Body of pancreas (tissue), 4 donors: ENCODE measurements around the gene ARHGEF17. TPM values are rescaled to one million over a fixed set of nuclear protein-coding genes. Genes with fewer than 3 reads are reported as not detected.

Experiments used
- ATAC-seq: fragments of 150-250 bp; one replicate; pipeline ENCODE4 v1.9.1; 2016
- DNase-seq, 4 donors: peaks; one replicate each; pipeline ENCODE4 v3.0.0-alpha.2; 2019
- H3K27ac ChIP-seq, 4 donors: fragments of 200-600 bp; sonication (generic); 1 replicate in 3 of 4; 2 replicates in 1 of 4; pipeline versions ENCODE4 v1.5.1 to v1.6.1; 2016 to 2019; ENCODE audit warnings: mild to moderate bottlenecking in 1 of 4, mixed read lengths in 1 of 4, moderate library complexity in 1 of 4
- H3K27me3 ChIP-seq, 2 donors: fragments of 200-600 bp; sonication (generic); one replicate each; pipeline ENCODE4 v1.6.0; 2016; ENCODE audit warnings: mild to moderate bottlenecking in 1 of 2
- H3K36me3 ChIP-seq, 2 donors: fragments of 200-600 bp; sonication (generic); replicated peaks in 1 of 2; 2 replicates each; pipeline ENCODE4 v1.5.1; 2016; ENCODE audit warnings: low read depth in 2 of 2; ENCODE audit not compliant: insufficient read depth in 1 of 2
- H3K4me1 ChIP-seq: fragments of 200-600 bp; sonication (generic); one replicate; pipeline ENCODE4 v1.6.0; 2016
- H3K4me3 ChIP-seq, 2 donors: fragments of 200-600 bp; sonication (generic); 1 replicate in 1 of 2; 2 replicates in 1 of 2; pipeline ENCODE4 v1.5.1; 2016 to 2019
- H3K9me3 ChIP-seq, 3 donors: fragments of 200-600 bp; sonication (generic); 1 replicate in 2 of 3; 2 replicates in 1 of 3; pipeline ENCODE4 v1.5.1; 2016
- CTCF ChIP-seq, 7 experiments: fragments of 450-650 bp in 4 of 7; fragments of 200-600 bp in 3 of 7; sonication (generic) in 3 of 7; IDR thresholded peaks; one replicate each; pipeline ENCODE4 v1.5.1; 2016 to 2019; ENCODE audit warnings: antibody characterized with exemption in 7 of 7
- POLR2A ChIP-seq, 3 donors: fragments of 450-650 bp; IDR thresholded peaks; one replicate each; pipeline ENCODE4 v1.6.1; 2016; ENCODE audit warnings: antibody characterized with exemption in 3 of 3, mild to moderate bottlenecking in 2 of 3
- WGBS, 2 donors: methylation state at CpG; one replicate each; pipeline ENCODE4 v1.1.5; 2017; 5-methylcytosine and 5-hydroxymethylcytosine counted together
- intact Hi-C: fragments of 100-400 bp; cut with DNase I; formaldehyde crosslinking; loops from one replicate; pipeline ENCODE4 v1.15.1; 2023
- total RNA-seq, 2 donors: library from RNA; depleted of rRNA; stranded (reverse); fragments of >200 nt; gene quantifications; one replicate each; pipeline ENCODE4 v1.1.0, GENCODE V29; 2016

Gene ARHGEF17
- total RNA-seq, 2 donors from 2014 or later = 19.2 to 28.0 TPM

GRCh38 chr11:73393479-73394415, 85.7 kb downstream of the ARHGEF17 start:
- no peak for TF ChIP-seq POLR2A (IDR thresholded peaks at IDR 0.05)
- peak; percentile 64 to 90 (median 77) for TF ChIP-seq CTCF (IDR thresholded peaks at IDR 0.05)
- Histone ChIP-seq H3K9me3 (no peaks in the 10 kb centered on the region), H3K27me3 (no peaks in the 10 kb centered on the region), H3K4me3 (no peak overlapping the region), H3K36me3 (no peaks in the 10 kb centered on the region), H3K4me1 (peaks cover 7% of the 10 kb centered on the region), H3K27ac (no peak overlapping the region)
- DNase-seq = peak; percentile 77 to 86 (median 80)
- peak; percentile 81 for ATAC-seq
- WGBS, 2 donors = 62 to 68% methylated on average over 8 to 16 of the region's 16 CpGs
- intact Hi-C loops = loop anchor here (5.0 to 10.0 kb wide), 2 partner anchors 36 to 99 kb away; no protein-coding TSS in a partner anchor

- no peak overlapping the region for H3K27ac ChIP-seq
- peak in 1 of 4 donors; percentile 11 for DNase-seq
- 85 to 88% methylated on average over 24 to 33 of the region's 34 CpGs for WGBS, 2 donors
- H3K27me3 ChIP-seq = no peaks in the 10 kb centered on the region
- intact Hi-C loops = loop anchor here (5.0 to 10.0 kb wide), 2 partner anchors 37 to 100 kb away; no protein-coding TSS in a partner anchor
- H3K9me3 ChIP-seq = no peaks in the 10 kb centered on the region
- no peaks in the 10 kb centered on the region for H3K36me3 ChIP-seq
- TF ChIP-seq POLR2A (IDR thresholded peaks at IDR 0.05) (no peak), CTCF (IDR thresholded peaks at IDR 0.05) (no peak)
- no peak for ATAC-seq
- peaks cover 7% of the 10 kb centered on the region for H3K4me1 ChIP-seq
- no peak overlapping the region for H3K4me3 ChIP-seq
These were observed 86.6 kb downstream of the ARHGEF17 start for GRCh38 chr11:73394416-73395296.

- intact Hi-C loops = loop anchor here (10.0 kb wide), 1 partner anchor 101 kb away; no protein-coding TSS in a partner anchor
- no peaks in the 10 kb centered on the region for H3K36me3 ChIP-seq
- peak in 1 of 4 donors; percentile 9 for DNase-seq
- TF ChIP-seq POLR2A (IDR thresholded peaks at IDR 0.05) = no peak
- no peak for TF ChIP-seq CTCF (IDR thresholded peaks at IDR 0.05)
- H3K27ac ChIP-seq = no peak overlapping the region
- H3K27me3 ChIP-seq = no peaks in the 10 kb centered on the region
- ATAC-seq = no peak
- no peaks in the 10 kb centered on the region for H3K9me3 ChIP-seq
- no peak overlapping the region for H3K4me3 ChIP-seq
- no peaks in the 10 kb centered on the region for H3K4me1 ChIP-seq
- 68 to 79% methylated on average over 16 to 22 of the region's 22 CpGs for WGBS, 2 donors
These were observed 87.5 kb downstream of the ARHGEF17 start for GRCh38 chr11:73395297-73396208.

- WGBS, 2 donors = 68 to 71% methylated on average over 5 to 6 of the region's 6 CpGs
- TF ChIP-seq POLR2A (IDR thresholded peaks at IDR 0.05) (no peak), CTCF (IDR thresholded peaks at IDR 0.05) (no peak)
- DNase-seq = peak in 1 of 4 donors; percentile 10
- Histone ChIP-seq H3K27ac (no peak overlapping the region), H3K4me1 (no peaks in the 10 kb centered on the region), H3K4me3 (no peak overlapping the region), H3K27me3 (no peaks in the 10 kb centered on the region), H3K36me3 (no peaks in the 10 kb centered on the region), H3K9me3 (no peaks in the 10 kb centered on the region)
- no peak for ATAC-seq
- intact Hi-C loops = loop anchor here (10.0 kb wide), 1 partner anchor 102 kb away; no protein-coding TSS in a partner anchor
These were observed 88.3 kb downstream of the ARHGEF17 start for GRCh38 chr11:73396251-73396930.
